Suprapubic skin (tissue), 4 donors: Measurements from ENCODE around the gene HIVEP1. TPM values are rescaled to one million over a fixed set of nuclear protein-coding genes. Genes with fewer than 3 reads are reported as not detected.

Experiments
- DNase-seq, 2 donors: peaks; one replicate each; pipeline ENCODE4 v3.0.0-alpha.2; 2019; ENCODE audit warnings: low spot score in 2 of 2
- H3K27ac ChIP-seq: fragments of 200-600 bp; sonication (generic); one replicate; pipeline ENCODE4 v1.5.1; 2019
- H3K27me3 ChIP-seq: fragments of 200-600 bp; sonication (generic); one replicate; pipeline ENCODE4 v1.5.1; 2019
- H3K36me3 ChIP-seq: fragments of 200-600 bp; sonication (generic); one replicate; pipeline ENCODE4 v1.5.1; 2019
- H3K4me1 ChIP-seq: fragments of 200-600 bp; sonication (generic); one replicate; pipeline ENCODE4 v1.5.1; 2019
- H3K4me3 ChIP-seq: fragments of 200-600 bp; sonication (generic); one replicate; pipeline ENCODE4 v1.5.1; 2019; ENCODE audit warnings: mild to moderate bottlenecking
- H3K9me3 ChIP-seq: fragments of 200-600 bp; sonication (generic); one replicate; pipeline ENCODE4 v1.5.1; 2019
- CTCF ChIP-seq, 2 donors: fragments of 200-600 bp in 1 of 2; fragments of 450-650 bp in 1 of 2; sonication (generic) in 1 of 2; IDR thresholded peaks; one replicate each; pipeline ENCODE4 v1.5.1; 2016 to 2019; ENCODE audit warnings: antibody characterized with exemption in 2 of 2, mild to moderate bottlenecking in 1 of 2, moderate library complexity in 1 of 2
- EP300 ChIP-seq: sonication (generic); formaldehyde crosslinking; IDR thresholded peaks from one replicate; pipeline ENCODE4 v1.6.1; 2017; ENCODE audit warnings: antibody characterized with exemption
- POLR2A ChIP-seq, 2 donors: fragments of 450-650 bp; IDR thresholded peaks; one replicate each; pipeline ENCODE4 v1.6.1; 2017; ENCODE audit warnings: antibody characterized with exemption in 2 of 2, mild to moderate bottlenecking in 2 of 2, moderate library complexity in 2 of 2
- POLR2AphosphoS5 ChIP-seq, 3 donors: sonication (generic); formaldehyde crosslinking; IDR thresholded peaks; one replicate each; pipeline ENCODE4 v1.6.1; 2017; ENCODE audit warnings: antibody characterized with exemption in 3 of 3
- WGBS: methylation state at CpG from one replicate; pipeline ENCODE4 v1.1.5; 2018; 5-methylcytosine and 5-hydroxymethylcytosine counted together
- total RNA-seq, 4 donors: library from RNA; depleted of rRNA; stranded (reverse); fragments of >200 nt; gene quantifications; one replicate each; pipeline ENCODE4 v1.1.0, GENCODE V29; 2016

The HIVEP1 gene
- total RNA-seq, 4 donors from 2014 or later, result 37.9 to 48.4 (median 43.9) TPM

- no peak overlapping the region for H3K27ac ChIP-seq
These were observed 152.3 kb downstream of the HIVEP1 start for GRCh38 chr6:12164508-12164770.

GRCh38 chr6:12165297-12165696 is 153.2 kb downstream of the HIVEP1 start:
- peaks cover 20% of the 10 kb centered on the region for H3K36me3 ChIP-seq
- H3K4me1 ChIP-seq, result peaks cover 6% of the 10 kb centered on the region
- H3K9me3 ChIP-seq, result no peaks in the 10 kb centered on the region
- H3K4me3 ChIP-seq, result no peak overlapping the region
- DNase-seq, result no peak
- no peak overlapping the region for H3K27ac ChIP-seq
- WGBS, result 80% methylated on average over 4 of the region's 4 CpGs
- TF ChIP-seq CTCF (IDR thresholded peaks at IDR 0.05) (no peak), POLR2A (IDR thresholded peaks at IDR 0.05) (no peak), EP300 (no peak), POLR2AphosphoS5 (IDR thresholded peaks at IDR 0.05) (no peak)
- H3K27me3 ChIP-seq, result no peaks in the 10 kb centered on the region

More at GRCh38 chr6:12164508-12164770, 152.3 kb downstream of the HIVEP1 start:
- Histone ChIP-seq H3K4me1 (peaks cover 6% of the 10 kb centered on the region), H3K36me3 (peaks cover 20% of the 10 kb centered on the region), H3K27me3 (no peaks in the 10 kb centered on the region), H3K4me3 (no peak overlapping the region), H3K9me3 (no peaks in the 10 kb centered on the region)
- no peak for TF ChIP-seq POLR2AphosphoS5 (IDR thresholded peaks at IDR 0.05)
- DNase-seq, result no peak

GRCh38 chr6:12165722-12166280 is 153.7 kb downstream of the HIVEP1 start:
- no peaks in the 10 kb centered on the region for H3K9me3 ChIP-seq
- DNase-seq, result no peak
- H3K4me3 ChIP-seq, result no peak overlapping the region
- H3K4me1 ChIP-seq, result peaks cover 6% of the 10 kb centered on the region
- TF ChIP-seq POLR2AphosphoS5 (IDR thresholded peaks at IDR 0.05) (no peak), POLR2A (IDR thresholded peaks at IDR 0.05) (no peak), EP300 (no peak)
- 63% methylated on average over 5 of the region's 5 CpGs for WGBS
- no peaks in the 10 kb centered on the region for H3K27me3 ChIP-seq
- H3K36me3 ChIP-seq, result peaks cover 20% of the 10 kb centered on the region
- H3K27ac ChIP-seq, result no peak overlapping the region

- Histone ChIP-seq H3K36me3 (no peaks in the 10 kb centered on the region), H3K4me3 (no peak overlapping the region), H3K27ac (no peak overlapping the region), H3K27me3 (no peaks in the 10 kb centered on the region), H3K9me3 (no peaks in the 10 kb centered on the region), H3K4me1 (peaks cover 6% of the 10 kb centered on the region)
- TF ChIP-seq POLR2AphosphoS5 (IDR thresholded peaks at IDR 0.05), result no peak
- TF ChIP-seq CTCF (IDR thresholded peaks at IDR 0.05), result no peak
- no peak for TF ChIP-seq EP300
- TF ChIP-seq POLR2A (IDR thresholded peaks at IDR 0.05), result no peak
- 84% methylated on average over 1 of the region's 1 CpG for WGBS
- no peak for DNase-seq
These were observed 157.3 kb downstream of the HIVEP1 start for GRCh38 chr6:12169377-12169776.

GRCh38 chr6:12170351-12171092 is 158.4 kb downstream of the HIVEP1 start:
- H3K4me3 ChIP-seq, result no peak overlapping the region
- H3K27ac ChIP-seq, result no peak overlapping the region
- no peak for DNase-seq
- H3K36me3 ChIP-seq, result no peaks in the 10 kb centered on the region
- H3K9me3 ChIP-seq, result no peaks in the 10 kb centered on the region
- H3K27me3 ChIP-seq, result no peaks in the 10 kb centered on the region
- TF ChIP-seq POLR2A (IDR thresholded peaks at IDR 0.05) (no peak), POLR2AphosphoS5 (IDR thresholded peaks at IDR 0.05) (no peak), CTCF (IDR thresholded peaks at IDR 0.05) (no peak), EP300 (no peak)
- peaks cover 4% of the 10 kb centered on the region for H3K4me1 ChIP-seq
- WGBS, result 75% methylated on average over 13 of the region's 13 CpGs

- Histone ChIP-seq H3K36me3 (no peaks in the 10 kb centered on the region), H3K9me3 (no peaks in the 10 kb centered on the region), H3K27ac (no peak overlapping the region), H3K4me3 (no peak overlapping the region), H3K4me1 (no peaks in the 10 kb centered on the region), H3K27me3 (no peaks in the 10 kb centered on the region)
- WGBS, result 95% methylated on average over 5 of the region's 5 CpGs
- DNase-seq, result no peak
- TF ChIP-seq POLR2AphosphoS5 (IDR thresholded peaks at IDR 0.05) (no peak), EP300 (no peak), CTCF (IDR thresholded peaks at IDR 0.05) (no peak), POLR2A (IDR thresholded peaks at IDR 0.05) (no peak)
These were observed 159.6 kb downstream of the HIVEP1 start for GRCh38 chr6:12171717-12172116.
